Activated T-cell treated with anti-CD3 and anti-CD28 coated beads for 24 hours (primary cell): Measurements from ENCODE around the gene OSBPL2.

Experiments
- DNase-seq: peaks from one replicate; pipeline ENCODE4 v3.0.0-alpha.2; 2020; ENCODE audit warnings: low read depth

Gene OSBPL2

DNA sequence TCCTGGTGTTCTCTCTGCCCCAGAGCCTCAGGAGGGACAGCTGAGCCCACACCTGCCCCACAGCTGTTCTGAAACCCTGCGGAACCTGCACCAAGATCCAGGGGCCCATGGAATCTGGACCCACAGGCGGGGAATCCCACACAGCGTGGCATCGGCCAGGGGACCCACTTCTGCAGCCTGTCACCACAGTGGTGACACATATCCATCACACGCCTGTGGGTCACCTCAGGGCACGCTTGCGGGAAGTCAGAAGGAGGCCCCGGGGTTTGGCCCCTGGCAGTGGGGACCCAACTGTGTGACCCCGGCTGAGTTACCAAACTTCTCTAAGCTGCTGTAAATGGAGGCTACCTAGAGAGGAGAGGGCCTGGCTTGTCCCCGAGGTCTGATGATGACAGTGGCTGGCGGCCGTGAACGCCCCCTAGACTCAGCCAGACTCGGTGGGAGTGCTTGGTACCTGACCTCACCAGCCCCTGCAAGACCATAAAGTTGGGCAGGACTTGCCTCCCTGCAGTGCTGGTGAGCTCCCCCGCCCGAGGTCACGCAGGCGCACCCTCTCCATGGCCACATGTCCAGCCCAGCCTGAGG is 16.0 kb upstream of the OSBPL2 start:
- no peak for DNase-seq

DNA sequence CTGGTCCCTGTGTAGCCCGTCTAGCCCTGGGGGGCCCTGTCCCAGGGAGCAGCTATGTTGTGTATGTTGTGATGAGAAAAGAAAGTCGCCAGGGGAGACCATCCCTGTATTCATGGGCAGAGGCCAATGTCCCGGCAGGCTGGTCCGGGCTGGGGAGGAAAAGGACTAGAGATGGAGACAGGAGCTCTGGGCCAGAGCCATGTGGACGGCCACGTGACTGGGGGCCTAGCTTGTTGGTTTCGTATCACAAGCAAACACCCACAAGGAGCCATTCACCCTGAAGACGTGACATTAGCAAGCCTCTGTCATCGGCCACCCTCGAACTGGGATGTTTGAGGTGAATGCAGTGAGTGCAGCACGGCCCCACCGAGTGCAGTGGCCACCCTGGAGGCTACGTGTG is 15.3 kb upstream of the OSBPL2 start:
- no peak for DNase-seq

DNA sequence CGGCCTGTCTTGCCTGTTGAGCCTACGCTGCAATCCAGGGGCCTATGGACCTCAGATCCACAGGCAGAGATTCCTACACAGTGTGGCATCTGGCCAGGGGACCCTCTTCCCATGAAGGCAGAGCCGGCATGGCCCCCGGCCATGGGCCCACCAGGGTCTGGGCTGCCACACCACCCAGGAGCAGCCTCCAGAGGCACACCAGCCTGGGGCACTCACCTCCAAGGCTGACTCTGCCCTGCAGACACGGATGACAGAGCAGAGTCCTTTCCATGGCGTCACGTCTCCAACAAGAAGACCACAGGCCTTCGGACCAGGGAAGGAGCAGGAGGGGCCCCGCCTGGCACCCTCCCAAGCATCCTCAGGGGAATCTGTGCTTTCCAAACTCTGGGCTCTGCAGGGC is 14.8 kb upstream of the OSBPL2 start:
- DNase-seq = no peak

DNA sequence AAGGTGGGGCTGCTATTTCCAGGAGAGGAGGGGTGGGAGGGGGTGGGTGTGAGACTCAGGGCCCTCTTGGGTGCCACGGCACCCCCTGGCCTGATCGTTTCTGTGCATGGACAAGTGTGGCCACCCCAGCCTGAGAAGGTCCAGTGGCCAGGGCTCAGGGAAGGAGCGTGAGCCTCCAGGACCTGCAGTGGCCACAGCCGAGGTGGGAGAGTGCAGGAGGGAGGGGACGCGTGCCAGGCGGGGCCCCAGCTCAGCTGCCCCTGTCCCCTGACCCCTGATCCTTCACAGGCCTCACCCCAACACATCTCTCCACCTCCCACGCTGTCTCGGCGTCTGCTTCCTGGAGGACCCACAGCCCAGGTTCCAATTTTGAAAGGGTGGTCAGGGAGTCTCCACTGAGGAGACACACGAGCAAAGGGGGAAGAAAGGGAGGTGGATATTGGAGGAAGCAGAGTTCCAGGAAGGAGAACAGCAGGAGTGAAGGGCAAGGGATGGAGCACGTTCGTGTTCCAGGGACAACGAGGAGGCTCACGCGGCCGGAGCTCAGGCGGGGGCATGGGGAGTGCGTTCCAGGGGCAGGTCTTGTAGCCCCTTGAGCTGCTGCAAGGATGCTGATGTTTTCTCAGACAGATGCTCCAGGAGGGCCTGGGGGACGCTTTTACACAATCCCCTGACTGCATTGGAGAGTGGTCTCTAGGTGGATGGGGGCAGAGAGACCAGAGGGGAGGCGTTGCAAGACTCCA is 14.0 kb upstream of the OSBPL2 start:
- no peak for DNase-seq

DNA sequence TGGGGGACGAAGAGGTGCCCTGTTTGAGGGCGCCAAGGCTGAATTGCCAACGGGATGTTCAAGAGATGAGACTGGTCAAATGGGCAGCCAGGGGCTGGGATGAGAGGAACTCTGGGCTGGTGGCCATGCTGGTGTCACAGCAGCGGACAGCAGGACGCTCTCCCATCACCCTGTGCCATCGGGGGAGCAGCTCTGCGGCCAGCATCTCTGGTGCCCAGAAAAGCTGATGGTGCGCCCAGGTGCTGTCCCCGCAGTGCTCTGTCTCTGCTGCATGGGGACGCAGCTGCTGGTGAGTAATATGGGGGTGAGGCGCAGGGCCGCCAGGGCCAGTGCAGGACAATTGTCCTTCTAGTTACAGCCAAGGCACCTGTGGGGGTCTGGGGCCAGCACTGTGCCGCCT is 13.3 kb upstream of the OSBPL2 start:
- no peak for DNase-seq

DNA sequence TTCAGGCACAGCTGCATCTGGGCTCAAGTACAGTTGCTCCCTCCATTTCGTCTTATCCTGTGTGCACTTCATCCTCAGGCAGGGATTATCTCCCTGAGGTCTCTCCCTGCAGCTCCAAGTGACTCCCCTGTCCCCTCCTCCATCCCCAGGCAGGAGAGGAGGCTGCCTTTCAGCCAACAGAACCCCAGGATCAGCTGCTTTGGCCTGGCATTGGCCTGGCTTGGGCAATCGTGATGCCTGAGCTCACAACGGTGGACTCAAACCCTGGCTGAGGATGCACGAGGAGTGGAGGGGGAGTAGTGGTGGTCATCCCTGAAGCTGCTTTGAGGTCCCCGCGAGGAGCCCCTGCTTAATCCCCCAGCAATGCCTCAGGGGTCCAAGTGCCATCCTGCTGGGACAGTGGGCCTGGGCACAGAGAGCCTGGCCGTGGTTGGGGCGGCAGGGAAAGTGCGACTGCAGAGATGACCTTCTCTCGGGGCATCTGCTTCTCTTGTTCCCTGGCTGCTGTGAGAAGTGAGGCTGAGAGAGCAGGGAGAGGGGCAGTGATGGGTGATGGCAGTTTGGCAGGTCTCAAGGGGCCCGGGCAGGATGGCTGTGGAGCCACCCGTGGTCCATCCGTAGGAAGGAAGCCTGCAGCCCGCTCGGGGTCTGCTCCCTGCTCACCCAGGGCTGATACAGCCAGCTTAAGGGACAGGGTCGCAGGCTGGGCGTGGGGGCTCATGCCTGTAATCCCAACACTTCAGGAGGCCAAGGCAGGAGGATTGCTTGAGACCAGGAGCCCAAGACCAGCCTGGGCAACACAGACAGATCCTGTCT is 12.3 kb upstream of the OSBPL2 start:
- no peak for DNase-seq

DNA sequence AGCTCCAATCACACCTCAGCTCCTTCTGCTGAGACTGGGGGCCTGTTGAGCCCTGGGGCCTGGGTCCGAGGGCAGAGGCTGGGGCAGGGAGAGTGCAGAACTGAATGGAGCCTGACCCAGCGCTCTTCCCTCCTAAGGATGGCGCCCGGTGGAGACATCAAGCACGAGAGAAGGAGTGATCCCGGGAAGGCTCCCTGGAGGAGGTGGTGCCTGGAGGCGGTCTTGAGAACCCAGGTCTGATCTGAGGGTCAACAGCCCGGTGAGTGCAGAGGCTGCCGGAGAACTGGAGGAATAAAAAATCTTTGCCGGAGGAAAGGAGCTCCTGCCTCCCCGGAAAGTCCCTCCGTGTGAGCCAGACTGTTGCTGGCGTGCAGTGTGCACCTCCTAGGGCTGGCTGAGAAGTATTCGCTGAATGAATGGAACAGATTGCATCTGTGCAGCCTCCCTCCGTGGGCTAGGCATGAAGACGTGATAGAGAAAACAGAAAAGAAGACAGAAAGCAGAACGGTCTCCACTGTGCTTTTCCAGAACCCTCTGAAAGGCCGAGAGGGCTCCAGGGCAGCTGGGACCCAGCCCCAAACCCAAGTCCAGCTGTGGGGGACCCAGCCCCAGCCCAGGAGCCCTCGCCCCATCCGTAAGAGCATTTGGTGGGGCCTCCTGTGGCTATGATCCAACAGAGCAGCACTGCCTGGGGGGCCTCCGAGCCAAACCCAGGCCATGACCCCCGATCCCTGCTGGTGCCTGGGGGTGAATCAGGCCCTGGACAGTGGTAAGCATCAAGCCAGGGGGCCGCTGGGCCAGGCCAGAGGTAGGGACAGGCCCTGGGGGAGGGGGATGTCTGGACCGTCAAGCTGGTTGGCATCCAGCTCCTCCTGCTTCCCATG is 11.4 kb upstream of the OSBPL2 start:
- DNase-seq = no peak

DNA sequence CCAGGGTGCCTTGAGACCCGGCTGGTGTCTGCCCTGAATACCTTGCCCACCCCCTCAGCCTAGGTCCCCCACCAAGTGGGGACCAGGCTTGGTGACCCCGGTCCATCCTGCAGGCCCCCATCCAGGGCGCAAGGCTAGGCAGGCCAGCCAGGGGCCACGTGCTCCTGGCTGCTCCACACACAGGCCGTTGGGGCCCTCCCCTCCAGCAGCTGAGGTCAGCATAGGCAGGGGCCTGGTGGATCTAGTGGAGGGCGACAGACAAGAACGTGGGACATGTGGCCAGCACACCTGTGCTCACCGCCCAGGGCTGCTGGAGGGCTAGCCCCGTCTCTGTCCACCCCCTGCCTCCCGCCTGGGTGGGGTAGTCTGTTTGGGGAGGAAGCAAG is 10.7 kb upstream of the OSBPL2 start:
- DNase-seq = no peak

DNA sequence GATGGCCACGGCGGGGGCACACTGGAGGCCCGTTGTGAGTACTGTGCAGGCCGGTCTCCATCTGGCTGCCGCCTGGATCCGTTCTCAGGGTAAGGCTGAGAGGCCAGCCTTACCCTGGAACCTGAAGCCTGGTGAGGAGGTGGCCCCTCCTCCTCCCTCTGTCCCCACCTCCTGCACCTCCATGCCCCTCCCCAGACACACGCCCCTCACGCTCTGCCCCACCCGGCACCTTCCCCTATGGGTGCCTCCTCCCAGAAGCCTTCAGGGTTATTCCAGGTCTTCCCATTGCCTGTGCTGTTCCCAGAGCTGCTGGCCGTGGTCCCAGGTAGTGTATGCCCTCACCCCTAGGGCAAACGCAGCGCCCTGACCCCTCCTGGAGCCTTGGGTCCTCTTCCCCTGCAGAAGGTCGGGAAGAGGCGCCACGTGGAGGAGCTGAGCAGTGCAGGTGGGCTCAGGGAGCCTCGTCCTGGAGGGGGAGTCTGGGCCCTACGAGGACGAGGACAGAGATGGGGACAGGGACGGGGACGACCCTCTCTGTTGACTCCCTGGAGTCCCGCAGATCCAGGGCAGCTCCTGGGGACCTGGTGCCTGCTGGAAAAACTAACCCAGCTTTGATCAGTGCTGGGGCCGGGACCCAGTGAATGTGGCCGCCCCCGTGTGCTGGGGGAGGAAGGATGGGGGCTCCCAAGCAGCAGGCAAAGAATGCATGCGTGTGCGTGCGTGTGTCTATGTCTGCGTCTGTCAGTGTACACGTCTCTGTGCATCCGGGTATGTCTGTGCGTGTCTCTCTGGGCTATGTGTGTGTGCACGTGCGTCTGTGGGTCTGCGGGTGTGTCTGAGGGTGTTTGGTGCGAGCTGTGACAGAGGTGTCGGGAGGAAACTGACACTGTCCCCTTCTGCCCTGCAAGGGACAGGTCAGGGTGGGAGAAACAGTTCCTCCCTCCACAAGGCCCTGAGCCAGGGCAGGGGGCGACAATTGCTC is 10.1 kb upstream of the OSBPL2 start:
- DNase-seq = no peak

DNA sequence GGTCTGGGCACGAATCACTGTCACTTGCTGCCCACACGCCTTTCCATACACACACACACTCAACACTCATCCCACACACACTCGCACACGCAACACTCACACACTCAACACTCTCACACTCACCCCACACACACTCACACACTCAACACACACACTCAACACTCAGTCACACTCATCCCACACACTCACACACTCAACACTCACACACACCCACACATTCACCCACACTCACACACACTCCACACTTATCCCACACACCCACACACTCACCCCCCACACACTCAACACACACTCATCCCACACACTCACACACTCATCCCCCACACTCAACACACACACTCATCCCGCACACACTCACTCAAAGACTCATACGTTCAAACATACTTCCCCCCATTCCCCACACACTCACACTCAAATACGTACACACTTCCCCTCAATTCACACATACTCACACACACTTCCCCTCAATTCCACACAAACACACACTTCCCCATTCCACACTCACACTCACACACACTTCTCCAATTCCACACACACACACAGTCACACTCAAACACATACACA is 9.3 kb upstream of the OSBPL2 start:
- DNase-seq = no peak

DNA sequence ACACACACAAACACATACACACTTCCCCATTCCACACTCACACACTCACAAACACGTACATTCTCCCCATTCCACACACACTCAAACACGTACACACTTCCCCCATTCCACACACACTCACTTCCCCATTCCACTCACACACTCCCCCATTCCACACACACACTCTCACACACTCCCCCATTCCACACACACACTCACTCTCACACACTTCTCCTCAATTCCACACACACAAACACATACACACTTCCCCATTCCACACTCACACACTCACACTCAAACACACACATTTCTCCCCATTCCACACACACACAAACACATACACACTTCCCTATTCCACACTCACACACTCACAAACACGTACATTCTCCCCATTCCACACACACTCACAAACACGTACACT is 8.7 kb upstream of the OSBPL2 start:
- DNase-seq = no peak

DNA sequence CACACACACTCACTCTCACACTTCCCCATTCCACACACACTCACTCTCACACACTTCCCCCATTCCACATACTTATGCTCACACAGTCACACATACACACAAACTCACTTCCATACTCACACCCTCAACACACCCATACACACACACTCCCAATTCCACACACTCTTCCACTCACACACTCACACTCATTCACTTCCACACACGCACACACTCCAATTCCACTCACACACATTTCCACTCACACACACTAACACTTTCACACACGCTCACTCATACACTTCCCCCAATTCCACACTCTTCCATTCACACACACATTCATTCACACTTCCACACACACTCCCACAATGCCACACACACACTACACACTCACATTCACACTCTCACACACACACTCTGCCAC is 8.0 kb upstream of the OSBPL2 start:
- DNase-seq = no peak

DNA sequence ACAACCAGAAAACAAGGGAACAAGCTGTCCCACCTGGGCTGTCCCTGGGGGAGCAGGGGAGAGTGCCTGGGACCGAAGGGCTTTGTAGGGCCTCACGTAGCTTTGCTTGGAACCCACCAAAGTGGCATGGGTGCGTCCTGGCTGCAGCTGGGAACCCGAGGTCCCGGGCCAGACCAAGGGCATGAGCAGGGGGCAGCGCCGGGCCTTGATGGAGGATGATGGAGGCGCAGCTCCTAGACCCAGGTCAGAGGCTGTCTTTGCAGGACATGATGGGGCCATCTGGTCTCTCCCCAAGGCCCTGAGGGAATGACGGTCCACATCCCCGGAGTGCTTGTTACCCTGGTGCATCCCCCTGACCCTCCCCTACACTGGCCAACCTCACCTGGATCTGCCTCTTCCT is 7.6 kb upstream of the OSBPL2 start:
- no peak for DNase-seq

DNA sequence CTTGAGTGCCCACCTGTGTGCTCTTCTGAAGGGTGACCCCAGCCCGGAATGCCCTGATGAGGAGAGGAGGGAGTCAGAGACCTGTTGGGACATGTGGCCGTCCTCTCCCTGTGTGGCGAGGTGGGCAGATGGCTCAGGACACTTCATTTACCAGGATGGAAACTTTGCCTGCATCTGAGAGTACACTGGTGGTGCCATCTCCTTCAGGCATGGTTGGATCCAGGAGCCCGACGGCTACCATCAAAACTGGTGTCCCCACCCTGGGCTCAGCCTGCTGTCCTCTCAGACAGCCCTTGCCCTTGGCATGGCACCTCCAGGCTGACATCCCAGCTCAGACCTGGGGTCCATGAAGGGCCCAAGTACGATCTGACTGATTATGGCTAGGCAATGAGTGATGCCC is 7.0 kb upstream of the OSBPL2 start:
- DNase-seq = no peak

DNA sequence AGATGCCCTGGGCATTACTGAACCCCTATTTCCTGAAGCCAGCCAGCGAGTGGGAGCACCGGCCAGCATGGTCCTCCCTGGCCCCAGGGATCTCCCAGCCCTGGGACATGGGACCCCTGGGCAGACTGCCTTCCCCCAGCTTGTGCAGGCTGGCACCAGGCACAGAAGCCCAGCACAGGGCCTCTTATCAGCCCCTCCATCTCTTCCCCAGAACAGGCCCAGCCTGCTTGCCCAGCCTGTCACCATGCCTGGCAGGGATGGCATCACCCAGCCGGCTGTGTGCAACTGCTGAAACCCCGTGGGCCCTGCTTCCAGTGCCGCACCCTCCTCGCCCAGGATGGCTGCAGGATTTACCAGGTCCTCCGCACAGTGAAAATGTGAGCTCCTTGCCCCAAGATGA is 6.1 kb upstream of the OSBPL2 start:
- DNase-seq = no peak

DNA sequence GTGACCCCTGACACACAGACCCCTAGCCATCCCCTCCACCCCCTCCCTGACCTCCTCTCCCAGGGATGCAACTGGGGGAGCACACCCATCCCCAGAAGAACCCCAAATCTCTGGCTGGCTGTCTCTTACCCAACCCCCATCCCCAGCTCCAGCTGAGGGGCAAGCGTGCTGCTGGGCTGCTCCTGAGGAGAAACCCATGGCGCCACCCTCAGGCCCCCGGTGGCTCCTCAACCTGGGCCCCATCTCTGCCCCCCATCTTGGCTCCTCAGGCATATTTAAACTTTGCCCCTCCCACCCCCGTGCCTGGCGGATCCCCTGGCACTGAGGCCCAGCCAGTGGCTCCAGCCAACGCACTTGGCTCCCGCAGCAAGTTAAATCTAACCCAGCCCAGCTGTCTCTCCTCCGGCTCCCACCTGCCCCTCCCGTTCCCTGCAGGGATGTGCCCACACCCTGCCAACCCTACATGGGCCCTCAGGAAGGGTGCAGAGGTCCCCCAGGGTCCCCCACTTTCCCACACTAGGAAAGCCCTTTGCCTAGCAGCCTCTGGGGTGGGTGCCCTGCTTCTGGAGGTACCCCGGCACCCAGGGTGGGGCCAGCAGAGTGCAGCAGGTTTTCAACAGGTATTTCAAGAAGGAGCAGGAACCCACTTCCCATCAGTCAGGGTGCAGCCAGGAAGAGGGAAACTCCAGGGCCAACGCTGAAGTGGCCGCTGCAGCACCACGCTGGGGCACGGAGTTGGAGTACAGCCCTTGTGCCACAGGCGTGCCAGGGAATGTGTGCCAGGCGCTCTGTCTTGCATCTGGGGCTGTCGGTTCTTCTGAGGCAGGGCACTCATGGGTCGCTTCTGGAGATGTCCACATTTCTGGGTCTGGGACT is 5.3 kb upstream of the OSBPL2 start:
- no peak for DNase-seq

DNA sequence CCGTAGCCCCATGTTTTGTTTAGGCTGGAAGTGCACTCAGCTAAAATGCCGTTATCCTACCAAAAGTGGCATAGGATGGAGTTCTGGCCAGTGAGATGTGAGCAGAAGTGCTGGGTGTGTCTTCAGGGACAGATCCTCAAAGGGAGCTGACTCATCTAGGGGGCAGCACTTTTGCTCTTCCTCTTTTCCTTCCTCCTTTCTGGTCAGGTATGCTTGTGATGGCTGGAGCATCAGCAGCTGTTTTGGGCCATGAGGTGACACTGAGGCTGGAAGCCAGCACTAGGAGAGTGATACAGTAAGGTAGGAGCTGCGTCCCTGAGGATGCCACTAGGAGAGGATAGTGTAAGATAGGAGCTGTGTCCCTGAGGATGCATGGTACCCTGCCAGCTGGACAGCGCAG is 4.6 kb upstream of the OSBPL2 start:
- no peak for DNase-seq

DNA sequence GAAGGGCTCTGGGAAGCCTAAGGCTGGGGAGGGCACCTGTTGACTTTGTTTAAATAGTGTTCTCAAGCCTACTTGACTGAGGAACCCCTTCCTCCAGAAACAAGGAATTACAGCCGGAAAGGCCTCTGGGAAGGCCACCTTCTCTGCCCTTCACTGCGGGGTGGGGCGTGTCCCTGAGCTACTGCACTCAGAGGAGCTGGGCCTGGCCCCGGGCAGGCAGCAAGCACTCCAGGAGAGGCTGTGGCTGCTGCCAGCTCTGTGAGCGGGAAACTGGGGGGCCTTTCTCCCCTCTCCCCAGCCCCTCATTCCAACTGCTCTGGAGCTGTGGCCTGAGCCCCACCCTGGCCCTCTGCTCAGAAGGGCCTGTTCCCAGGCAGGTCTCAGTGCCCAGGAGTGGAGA is 4.0 kb upstream of the OSBPL2 start:
- no peak for DNase-seq

DNA sequence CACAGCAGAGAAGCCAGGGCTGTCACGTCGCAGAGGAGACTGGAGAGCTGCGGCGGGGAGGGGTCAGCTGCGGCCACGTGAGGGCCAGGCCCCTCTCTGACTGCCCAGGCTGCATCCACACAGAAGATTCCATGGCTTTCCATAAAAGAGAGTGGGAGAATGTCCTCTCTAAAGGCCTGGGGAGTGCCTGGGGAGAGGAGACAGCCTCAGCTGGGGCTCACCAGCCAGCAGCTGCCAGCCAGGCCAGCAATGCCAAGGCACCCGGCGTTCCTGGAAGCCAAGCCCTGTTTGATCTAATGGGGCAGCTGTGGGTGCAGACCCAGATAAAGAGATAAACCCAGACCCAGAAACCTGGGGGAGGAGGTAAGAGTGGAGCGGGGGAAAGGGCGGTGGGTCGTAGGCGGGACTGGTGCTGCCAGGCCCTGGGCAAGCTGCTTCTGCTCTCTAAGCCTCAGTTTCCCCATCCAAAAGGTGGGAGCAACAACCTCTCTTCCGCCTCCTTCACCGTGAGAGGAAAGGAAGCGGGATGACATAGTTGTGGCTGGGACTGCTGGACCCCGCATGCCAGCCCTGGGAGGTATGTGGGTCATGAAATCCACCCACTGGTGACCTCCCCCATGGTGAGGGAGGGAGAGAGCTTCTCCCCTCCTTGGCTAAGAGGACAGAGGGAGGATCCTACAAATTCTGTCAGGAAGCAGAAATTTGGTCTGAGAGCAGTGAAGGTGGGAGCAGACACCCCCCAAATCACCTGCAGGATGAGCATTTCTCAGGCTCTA is 3.1 kb upstream of the OSBPL2 start:
- DNase-seq = no peak
